Measurements from ENCODE around the gene CELF2.

The CELF2 gene

DNA sequence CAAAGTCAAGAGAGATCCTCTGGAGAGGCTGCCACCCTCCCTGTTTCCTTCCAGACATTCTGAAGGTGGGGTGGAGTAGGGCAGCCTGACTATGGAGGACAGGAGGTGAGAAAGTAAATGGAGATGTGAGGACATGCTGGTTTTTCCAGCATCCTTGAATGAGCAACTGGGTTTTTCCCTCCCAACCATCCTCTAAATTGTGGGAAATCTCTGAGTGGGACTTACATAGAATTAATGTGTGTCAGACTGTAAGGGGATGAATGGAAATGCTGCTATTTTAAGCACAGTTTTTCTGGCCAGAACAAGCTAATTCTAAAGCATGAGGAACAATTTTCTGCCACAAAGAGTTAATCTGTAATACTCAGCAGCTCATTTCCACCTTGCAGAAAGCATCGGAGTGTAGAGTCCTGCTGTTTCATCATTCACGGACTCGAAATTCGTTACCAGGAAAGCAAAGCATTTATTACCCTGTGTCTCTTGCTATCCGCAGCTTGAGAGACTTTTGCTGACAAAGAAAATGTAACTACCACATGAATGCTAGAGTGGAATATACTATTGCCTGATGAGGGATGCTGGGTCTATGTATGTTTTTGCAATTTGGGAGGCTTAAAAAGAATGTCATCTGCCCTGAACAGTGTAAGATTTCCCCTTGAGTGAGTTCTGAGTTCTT, 213.0 kb downstream of the CELF2 start:
- no peak overlapping the region for H3K27ac ChIP-seq (ENCODE audit: extremely low read depth, low read depth, low read length)
- ChIA-PET POLR2A (no interaction called here), CTCF (no interaction called here)
- no peak overlapping the region for H3K4me3 ChIP-seq (ENCODE audit: low read depth, low read length)
- no peaks in the 10 kb centered on the region for H3K36me3 ChIP-seq (ENCODE audit: control insufficient read depth in 2 of 2, insufficient read depth in 1 of 2, low read length in 2 of 2)
- H3K4me1 ChIP-seq (ENCODE audit: control insufficient read depth, insufficient read depth, low read length), result no peaks in the 10 kb centered on the region; the same call in 1 of the 2 replicates
- H3K9me3 ChIP-seq (ENCODE audit: control insufficient read depth, insufficient read depth, low read depth, low read length), result no peaks in the 10 kb centered on the region
- TF ChIP-seq, protein P1, sequence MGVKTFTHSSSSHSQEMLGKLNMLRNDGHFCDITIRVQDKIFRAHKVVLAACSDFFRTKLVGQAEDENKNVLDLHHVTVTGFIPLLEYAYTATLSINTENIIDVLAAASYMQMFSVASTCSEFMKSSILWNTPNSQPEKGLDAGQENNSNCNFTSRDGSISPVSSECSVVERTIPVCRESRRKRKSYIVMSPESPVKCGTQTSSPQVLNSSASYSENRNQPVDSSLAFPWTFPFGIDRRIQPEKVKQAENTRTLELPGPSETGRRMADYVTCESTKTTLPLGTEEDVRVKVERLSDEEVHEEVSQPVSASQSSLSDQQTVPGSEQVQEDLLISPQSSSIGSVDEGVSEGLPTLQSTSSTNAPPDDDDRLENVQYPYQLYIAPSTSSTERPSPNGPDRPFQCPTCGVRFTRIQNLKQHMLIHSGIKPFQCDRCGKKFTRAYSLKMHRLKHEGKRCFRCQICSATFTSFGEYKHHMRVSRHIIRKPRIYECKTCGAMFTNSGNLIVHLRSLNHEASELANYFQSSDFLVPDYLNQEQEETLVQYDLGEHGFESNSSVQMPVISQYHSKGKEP (tag by site-specific recombination; IDR thresholded peaks at IDR 0.05), result no peak
- no peak for TF ChIP-seq MZF1 (tag by site-specific recombination; IDR thresholded peaks at IDR 0.05; ENCODE audit: borderline replicate concordance)
- TF ChIP-seq SP7 (tag by site-specific recombination; IDR thresholded peaks at IDR 0.05), result no peak
- TF ChIP-seq ZNF202 (tag by site-specific recombination; IDR thresholded peaks at IDR 0.05; ENCODE audit: borderline replicate concordance), result no peak
- TF ChIP-seq, protein P2, sequence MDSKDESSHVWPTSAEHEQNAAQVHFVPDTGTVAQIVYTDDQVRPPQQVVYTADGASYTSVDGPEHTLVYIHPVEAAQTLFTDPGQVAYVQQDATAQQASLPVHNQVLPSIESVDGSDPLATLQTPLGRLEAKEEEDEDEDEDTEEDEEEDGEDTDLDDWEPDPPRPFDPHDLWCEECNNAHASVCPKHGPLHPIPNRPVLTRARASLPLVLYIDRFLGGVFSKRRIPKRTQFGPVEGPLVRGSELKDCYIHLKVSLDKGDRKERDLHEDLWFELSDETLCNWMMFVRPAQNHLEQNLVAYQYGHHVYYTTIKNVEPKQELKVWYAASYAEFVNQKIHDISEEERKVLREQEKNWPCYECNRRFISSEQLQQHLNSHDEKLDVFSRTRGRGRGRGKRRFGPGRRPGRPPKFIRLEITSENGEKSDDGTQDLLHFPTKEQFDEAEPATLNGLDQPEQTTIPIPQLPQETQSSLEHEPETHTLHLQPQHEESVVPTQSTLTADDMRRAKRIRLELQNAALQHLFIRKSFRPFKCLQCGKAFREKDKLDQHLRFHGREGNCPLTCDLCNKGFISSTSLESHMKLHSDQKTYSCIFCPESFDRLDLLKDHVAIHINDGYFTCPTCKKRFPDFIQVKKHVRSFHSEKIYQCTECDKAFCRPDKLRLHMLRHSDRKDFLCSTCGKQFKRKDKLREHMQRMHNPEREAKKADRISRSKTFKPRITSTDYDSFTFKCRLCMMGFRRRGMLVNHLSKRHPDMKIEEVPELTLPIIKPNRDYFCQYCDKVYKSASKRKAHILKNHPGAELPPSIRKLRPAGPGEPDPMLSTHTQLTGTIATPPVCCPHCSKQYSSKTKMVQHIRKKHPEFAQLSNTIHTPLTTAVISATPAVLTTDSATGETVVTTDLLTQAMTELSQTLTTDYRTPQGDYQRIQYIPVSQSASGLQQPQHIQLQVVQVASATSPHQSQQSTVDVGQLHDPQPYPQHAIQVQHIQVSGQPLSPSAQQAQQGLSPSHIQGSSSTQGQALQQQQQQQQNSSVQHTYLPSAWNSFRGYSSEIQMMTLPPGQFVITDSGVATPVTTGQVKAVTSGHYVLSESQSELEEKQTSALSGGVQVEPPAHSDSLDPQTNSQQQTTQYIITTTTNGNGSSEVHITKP (tag by site-specific recombination; IDR thresholded peaks at IDR 0.05), result no peak
- TF ChIP-seq, protein P3, sequence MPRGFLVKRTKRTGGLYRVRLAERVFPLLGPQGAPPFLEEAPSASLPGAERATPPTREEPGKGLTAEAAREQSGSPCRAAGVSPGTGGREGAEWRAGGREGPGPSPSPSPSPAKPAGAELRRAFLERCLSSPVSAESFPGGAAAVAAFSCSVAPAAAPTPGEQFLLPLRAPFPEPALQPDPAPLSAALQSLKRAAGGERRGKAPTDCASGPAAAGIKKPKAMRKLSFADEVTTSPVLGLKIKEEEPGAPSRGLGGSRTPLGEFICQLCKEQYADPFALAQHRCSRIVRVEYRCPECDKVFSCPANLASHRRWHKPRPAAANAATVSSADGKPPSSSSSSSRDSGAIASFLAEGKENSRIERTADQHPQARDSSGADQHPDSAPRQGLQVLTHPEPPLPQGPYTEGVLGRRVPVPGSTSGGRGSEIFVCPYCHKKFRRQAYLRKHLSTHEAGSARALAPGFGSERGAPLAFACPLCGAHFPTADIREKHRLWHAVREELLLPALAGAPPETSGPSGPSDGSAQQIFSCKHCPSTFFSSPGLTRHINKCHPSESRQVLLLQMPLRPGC (tag by site-specific recombination; IDR thresholded peaks at IDR 0.05), result no peak
- TF ChIP-seq TCF7L2 (IDR thresholded peaks at IDR 0.05; ENCODE audit: borderline replicate concordance, low read depth, low read length), result no peak
- TF ChIP-seq, protein P4, sequence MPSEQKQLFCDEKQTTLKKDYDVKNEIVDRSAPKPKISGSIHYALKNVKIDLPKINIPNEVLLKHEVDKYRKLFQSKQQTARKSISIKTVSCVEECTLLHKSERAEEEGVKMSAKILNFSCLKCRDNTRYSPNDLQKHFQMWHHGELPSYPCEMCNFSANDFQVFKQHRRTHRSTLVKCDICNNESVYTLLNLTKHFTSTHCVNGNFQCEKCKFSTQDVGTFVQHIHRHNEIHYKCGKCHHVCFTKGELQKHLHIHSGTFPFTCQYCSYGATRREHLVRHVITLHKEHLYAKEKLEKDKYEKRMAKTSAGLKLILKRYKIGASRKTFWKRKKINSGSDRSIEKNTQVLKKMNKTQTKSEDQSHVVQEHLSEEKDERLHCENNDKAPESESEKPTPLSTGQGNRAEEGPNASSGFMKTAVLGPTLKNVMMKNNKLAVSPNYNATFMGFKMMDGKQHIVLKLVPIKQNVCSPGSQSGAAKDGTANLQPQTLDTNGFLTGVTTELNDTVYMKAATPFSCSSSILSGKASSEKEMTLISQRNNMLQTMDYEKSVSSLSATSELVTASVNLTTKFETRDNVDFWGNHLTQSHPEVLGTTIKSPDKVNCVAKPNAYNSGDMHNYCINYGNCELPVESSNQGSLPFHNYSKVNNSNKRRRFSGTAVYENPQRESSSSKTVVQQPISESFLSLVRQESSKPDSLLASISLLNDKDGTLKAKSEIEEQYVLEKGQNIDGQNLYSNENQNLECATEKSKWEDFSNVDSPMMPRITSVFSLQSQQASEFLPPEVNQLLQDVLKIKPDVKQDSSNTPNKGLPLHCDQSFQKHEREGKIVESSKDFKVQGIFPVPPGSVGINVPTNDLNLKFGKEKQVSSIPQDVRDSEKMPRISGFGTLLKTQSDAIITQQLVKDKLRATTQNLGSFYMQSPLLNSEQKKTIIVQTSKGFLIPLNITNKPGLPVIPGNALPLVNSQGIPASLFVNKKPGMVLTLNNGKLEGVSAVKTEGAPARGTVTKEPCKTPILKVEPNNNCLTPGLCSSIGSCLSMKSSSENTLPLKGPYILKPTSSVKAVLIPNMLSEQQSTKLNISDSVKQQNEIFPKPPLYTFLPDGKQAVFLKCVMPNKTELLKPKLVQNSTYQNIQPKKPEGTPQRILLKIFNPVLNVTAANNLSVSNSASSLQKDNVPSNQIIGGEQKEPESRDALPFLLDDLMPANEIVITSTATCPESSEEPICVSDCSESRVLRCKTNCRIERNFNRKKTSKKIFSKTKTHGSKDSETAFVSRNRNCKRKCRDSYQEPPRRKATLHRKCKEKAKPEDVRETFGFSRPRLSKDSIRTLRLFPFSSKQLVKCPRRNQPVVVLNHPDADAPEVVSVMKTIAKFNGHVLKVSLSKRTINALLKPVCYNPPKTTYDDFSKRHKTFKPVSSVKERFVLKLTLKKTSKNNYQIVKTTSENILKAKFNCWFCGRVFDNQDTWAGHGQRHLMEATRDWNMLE (tag by site-specific recombination; conservative IDR thresholded peaks at IDR 0.05; ENCODE audit: low read depth), result no peak
- TF ChIP-seq, protein P5, sequence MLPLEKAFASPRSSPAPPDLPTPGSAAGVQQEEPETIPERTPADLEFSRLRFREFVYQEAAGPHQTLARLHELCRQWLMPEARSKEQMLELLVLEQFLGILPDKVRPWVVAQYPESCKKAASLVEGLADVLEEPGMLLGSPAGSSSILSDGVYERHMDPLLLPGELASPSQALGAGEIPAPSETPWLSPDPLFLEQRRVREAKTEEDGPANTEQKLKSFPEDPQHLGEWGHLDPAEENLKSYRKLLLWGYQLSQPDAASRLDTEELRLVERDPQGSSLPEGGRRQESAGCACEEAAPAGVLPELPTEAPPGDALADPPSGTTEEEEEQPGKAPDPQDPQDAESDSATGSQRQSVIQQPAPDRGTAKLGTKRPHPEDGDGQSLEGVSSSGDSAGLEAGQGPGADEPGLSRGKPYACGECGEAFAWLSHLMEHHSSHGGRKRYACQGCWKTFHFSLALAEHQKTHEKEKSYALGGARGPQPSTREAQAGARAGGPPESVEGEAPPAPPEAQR (tag by site-specific recombination; IDR thresholded peaks at IDR 0.05), result no peak
- TF ChIP-seq GLIS1 (tag by site-specific recombination; IDR thresholded peaks at IDR 0.05), result no peak
- TF ChIP-seq, protein P6, sequence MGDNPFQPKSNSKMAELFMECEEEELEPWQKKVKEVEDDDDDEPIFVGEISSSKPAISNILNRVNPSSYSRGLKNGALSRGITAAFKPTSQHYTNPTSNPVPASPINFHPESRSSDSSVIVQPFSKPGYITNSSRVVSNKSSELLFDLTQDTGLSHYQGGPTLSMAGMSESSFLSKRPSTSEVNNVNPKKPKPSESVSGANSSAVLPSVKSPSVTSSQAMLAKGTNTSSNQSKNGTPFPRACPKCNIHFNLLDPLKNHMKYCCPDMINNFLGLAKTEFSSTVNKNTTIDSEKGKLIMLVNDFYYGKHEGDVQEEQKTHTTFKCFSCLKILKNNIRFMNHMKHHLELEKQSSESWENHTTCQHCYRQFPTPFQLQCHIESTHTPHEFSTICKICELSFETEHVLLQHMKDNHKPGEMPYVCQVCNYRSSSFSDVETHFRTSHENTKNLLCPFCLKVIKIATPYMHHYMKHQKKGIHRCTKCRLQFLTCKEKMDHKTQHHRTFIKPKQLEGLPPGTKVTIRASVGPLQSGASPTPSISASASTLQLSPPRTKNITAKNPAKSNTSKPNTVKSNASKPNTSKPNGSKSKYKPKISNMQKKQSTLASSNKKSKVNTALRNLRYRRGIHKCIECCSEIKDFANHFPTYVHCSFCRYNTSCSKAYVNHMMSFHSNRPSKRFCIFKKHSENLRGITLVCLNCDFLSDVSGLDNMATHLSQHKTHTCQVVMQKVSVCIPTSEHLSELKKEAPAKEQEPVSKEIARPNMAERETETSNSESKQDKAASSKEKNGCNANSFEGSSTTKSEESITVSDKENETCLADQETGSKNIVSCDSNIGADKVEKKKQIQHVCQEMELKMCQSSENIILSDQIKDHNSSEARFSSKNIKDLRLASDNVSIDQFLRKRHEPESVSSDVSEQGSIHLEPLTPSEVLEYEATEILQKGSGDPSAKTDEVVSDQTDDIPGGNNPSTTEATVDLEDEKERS (tag by site-specific recombination; IDR thresholded peaks at IDR 0.05), result no peak
- no peak for TF ChIP-seq ZNF596 (tag by site-specific recombination; IDR thresholded peaks at IDR 0.05)
- TF ChIP-seq KLF9 (tag by site-specific recombination; IDR thresholded peaks at IDR 0.05; ENCODE audit: low read depth), result no peak
- no peak for TF ChIP-seq ZNF529 (tag by site-specific recombination; IDR thresholded peaks at IDR 0.05; ENCODE audit: insufficient replicate concordance)
- no peak for TF ChIP-seq MYNN (tag by site-specific recombination; IDR thresholded peaks at IDR 0.05; ENCODE audit: borderline replicate concordance)
- no peak for TF ChIP-seq ZNF169 (tag by site-specific recombination; IDR thresholded peaks at IDR 0.05)
- TF ChIP-seq KLF1 (tag by site-specific recombination; IDR thresholded peaks at IDR 0.05), result no peak
- no peak for TF ChIP-seq ZNF571 (tag by site-specific recombination; IDR thresholded peaks at IDR 0.05)
